ENCODE measurements around the gene DNAI4. TPM values are rescaled to one million over a fixed set of nuclear protein-coding genes. Genes with fewer than 3 reads are reported as not detected.

DNAI4 gene
- polyA plus RNA-seq, 5 donors, result 9.0 to 13.3 (median 11.3) TPM

DNA sequence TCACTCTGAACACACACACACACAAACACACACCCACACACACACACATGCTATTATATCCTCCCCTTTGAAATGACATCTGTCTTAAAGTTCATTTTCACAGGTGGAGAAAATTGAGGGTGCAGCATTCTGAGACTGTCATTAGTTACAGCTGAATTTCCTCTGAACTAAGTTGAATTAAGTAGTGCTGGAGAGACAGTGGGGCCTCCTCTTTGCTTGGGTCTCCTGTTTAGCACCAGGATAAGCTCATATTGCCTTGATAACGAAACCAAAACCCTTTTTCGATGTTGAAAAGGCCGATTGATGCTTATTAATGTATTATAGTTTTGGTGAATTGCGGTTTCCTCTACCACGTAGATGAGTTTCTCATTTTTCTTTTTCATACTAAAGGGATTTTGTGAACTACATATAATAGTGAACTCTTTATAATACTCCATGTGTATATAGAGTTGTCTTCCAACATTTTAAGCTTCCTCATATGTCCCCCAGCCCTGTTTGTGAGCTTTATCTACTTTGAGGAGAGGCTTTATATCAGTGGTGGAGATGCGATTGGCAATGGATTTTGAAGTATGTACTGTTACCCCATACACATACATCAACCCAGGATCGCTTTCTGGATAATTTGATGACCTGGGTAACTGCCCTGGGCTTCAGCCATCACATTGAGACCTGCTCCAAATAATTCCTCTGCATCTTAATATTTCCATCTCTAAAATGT lies 155.0 kb downstream of the DNAI4 start:
- no peak for DNase-seq

DNA sequence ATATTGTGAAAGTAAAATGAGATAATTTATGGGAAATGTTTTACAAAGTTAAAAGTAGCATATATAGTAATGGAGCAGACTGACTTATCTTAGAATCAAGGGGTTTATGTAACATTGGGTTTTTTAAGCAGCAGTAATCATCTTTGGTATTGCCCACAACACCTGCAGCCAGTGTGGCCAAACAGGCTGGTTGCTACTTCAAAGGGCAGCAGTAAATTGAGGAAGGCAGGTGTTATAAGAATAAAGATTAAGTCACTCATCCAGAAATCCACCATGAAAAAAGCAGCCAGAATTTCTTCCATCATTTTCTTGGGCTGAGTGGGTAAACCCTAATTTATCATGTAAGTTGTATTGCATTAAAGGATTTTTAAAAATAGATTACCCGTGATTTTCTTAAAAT lies 155.7 kb downstream of the DNAI4 start:
- DNase-seq, result no peak

DNA sequence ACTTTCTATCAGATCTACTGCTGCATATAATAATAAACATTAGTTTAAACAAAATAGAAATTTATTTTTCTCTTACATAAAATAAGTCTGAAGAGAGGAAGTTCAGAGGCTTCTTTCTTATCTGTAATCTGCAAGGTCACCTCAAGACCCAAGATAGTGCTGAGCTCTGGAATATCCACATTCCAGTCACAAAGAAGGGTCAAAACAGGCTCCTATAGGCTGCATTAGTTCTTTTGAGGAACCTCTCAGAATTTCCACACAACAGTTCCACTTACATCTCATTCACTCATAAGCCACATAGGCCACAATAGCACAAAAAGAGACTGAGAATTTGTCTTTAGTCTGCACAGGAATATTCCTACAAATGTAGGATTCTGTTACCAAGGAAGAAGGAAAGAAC lies 157.0 kb downstream of the DNAI4 start:
- DNase-seq, result no peak

DNA sequence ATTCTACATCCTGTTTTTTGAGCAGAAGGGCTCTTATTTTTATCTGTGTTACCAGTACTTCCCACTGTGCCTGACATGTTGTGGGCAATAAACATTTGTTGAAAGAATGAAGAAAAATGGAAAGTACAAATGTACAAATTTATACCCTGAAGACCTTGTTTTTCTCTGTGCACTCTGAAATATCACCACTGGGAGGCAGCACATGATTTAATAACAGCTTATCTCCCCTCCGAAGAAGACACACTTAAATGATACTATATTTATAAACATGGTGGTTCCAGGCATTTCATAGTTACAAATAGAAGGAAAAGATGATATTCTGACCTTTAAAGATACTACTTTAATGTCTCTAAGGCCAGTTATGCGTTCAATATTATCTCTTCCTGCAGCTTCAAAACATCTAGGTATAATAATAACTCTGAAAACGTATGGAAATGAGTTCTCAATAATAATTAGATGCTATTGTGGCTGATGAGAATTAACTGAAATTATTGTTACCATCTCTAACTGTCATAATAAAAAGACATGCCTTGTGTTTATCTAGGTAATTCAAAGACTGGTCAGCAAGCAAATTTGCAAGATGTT lies 159.6 kb downstream of the DNAI4 start:
- DNase-seq, result peak in 1 of 2 donors; percentile 41

Other genes starting within 250 kb of the DNAI4 start
- gene DYNLT5, start 172.4 kb downstream of the DNAI4 start, polyA plus RNA-seq (ENCODE audit: insufficient read depth in 1 of 5, insufficient read length in 5 of 5, low replicate concordance in 1 of 5), result 10 to 100 TPM in 3 of 5 donors, 1 to 10 TPM in 2; 6.9 to 12.5 (median 10.1) TPM
- under 1 TPM in 1 of 5 donors, not detected in 4; 0.29 TPM for gene INSL5, start 123.6 kb downstream of the DNAI4 start, polyA plus RNA-seq (ENCODE audit: insufficient read depth in 1 of 5, insufficient read length in 5 of 5, low replicate concordance in 1 of 5)
- 10 to 100 TPM; 26.4 to 41.1 (median 34.7) TPM for gene MIER1, start 134 bp upstream of the DNAI4 start, polyA plus RNA-seq (ENCODE audit: insufficient read depth in 1 of 5, insufficient read length in 5 of 5, low replicate concordance in 1 of 5)
- 10 to 100 TPM in 2 of 5 donors, 1 to 10 TPM in 3; 7.6 to 10.6 (median 9.0) TPM for gene SLC35D1, start 129.3 kb upstream of the DNAI4 start, polyA plus RNA-seq (ENCODE audit: insufficient read depth in 1 of 5, insufficient read length in 5 of 5, low replicate concordance in 1 of 5)
- gene C1orf141, start 210.1 kb upstream of the DNAI4 start, polyA plus RNA-seq (ENCODE audit: insufficient read depth in 1 of 5, insufficient read length in 5 of 5, low replicate concordance in 1 of 5), result 1 to 10 TPM in 2 of 5 donors, under 1 TPM in 1, not detected in 2; 0.58 to 2.1 (median 1.4) TPM
- under 1 TPM in 4 of 5 donors, not detected in 1; 0.06 to 0.19 (median 0.08) TPM for gene IL23R, start 241.6 kb upstream of the DNAI4 start, polyA plus RNA-seq (ENCODE audit: insufficient read depth in 1 of 5, insufficient read length in 5 of 5, low replicate concordance in 1 of 5)